HG02943 (cell line): ENCODE results near the gene COG3.

Experiments used
- ATAC-seq: cut with Tn5 transposase; IDR thresholded peaks from one replicate; pipeline ENCODE4 v1.9.1; 2021; ENCODE audit warnings: mild to moderate bottlenecking, low read depth, moderate library complexity; ENCODE audit not compliant: unreplicated experiment

COG3 gene

DNA sequence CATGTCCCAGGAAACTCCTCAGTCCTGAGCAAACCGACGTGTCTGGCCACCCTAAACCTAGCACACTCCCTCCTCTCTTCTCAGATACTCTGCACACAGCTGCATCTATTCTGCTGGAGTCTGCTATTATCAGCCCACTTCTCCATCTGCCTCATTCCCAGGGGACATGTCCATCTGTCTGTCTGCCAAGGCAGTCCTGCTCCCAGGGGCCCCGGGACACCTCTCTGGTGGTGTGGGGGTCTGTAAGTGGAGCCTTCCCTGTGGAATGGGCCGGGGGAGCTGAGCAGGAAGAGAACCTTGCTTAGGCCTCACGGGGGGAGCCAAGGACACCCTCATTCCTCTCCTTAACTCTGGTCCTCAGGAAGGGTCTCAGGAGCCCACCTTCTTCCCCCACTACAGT, 78.1 kb downstream of the COG3 start:
- ATAC-seq, result no peak

- no peak for ATAC-seq
These were observed 79.8 kb downstream of the COG3 start for GRCh38 chr13:45544520-45544919.

DNA sequence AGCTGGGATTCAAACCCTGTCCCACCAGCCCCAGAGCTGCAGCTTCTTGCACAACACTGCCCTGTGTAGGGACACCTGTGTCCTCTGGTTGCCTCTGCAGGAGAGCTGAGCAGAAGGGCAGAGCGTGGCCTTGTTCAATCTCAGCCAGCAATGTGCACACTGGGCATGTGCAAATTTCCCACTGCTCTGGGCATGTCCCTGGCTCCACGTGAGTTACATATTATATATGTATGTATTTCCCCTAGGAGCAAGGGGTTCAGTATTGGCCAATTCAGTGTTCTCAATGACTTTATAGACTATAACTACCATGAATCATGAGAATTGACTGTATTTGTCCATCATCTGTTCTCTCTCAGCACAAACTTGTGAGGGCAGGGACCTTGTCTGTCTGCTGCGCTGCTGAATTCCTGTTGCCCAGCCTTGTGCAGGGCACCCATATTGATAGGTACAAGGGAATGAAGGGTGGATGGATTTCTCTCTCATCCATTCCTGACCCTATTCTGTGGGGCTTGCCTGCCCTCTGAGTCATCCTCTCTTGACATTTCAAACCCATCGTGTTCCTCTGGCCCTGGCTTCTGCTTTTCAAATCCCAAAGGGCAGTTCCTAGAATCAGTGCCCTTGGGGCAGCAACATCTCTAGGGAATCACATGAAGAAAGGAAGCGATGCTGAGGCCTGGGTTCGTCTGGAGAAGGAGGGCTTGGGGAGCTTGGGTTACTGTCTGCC, 81.1 kb downstream of the COG3 start:
- ATAC-seq, result no peak

DNA sequence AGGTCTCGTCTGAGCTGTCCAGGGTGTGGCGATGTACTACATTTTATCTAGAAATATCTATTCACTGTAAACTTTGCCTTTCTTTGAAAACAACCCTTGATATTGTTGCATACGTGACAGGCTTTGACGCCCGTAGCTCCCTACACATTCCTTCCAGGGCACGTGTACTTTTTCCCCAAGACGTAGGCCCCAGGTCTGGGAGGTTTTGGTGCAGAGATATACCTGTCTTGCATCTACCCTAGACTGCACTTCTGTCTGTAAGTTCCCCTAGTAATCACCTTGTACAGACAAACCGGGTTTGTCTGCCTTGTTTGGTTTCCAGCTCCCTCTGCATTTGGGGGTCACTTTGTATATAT, 81.6 kb downstream of the COG3 start:
- no peak for ATAC-seq

- no peak for ATAC-seq
These were observed 83.5 kb downstream of the COG3 start for GRCh38 chr13:45548281-45548680.

DNA sequence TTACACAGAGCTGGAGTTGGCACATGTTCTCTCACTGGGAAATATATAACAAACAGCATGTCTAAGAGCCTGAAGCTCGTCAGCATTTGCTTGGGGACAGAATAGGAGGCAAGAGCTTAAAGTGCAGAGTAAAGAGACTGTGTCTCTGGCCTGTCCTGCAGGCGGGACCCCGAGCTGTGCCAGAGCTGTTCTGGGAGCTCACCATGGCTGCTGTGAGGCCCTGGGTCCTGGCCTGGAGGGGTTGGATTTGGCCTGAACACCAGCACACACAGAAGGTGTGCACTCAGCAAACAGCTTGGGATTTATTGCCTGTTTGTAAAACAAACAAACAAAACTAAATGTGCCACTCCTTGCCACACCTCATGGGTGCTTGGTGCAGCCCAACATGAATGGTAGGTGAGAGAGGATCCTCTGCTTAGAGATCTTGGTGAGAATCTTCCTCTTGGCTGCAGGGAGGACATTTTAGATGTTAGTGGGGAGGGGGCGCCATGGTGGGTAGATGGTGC, 89.9 kb downstream of the COG3 start:
- ATAC-seq, result no peak

DNA sequence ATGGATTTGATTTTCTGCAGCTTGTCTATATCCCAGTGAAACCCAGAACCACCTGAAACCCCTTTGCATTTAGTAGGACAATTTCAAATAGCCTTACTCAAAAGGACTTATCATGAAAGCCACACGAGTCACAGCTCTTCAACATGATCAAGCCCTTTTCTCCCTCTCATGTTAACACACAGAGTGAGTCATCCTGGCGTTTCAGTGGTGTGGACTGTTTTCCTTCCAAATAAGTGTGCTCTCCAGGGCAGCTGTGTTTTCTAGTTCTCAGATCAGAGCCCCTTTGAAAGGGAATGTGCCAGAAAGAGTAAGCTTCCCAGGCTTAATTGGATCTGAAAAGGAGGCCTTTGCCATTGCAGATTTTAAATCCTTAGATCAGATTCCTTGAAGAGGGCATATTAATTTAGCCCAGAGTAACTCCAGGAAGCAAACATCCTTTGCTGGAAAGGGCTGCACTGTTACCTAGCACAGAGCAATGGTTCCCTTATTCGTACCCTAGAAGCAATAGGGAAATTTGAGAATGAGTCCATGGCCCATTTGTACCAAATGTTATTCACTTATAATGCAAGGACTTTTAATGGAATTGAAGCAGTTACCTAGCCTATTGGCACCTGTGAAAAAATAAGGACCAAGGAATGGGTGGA, 99.5 kb downstream of the COG3 start:
- ATAC-seq, result no peak

DNA sequence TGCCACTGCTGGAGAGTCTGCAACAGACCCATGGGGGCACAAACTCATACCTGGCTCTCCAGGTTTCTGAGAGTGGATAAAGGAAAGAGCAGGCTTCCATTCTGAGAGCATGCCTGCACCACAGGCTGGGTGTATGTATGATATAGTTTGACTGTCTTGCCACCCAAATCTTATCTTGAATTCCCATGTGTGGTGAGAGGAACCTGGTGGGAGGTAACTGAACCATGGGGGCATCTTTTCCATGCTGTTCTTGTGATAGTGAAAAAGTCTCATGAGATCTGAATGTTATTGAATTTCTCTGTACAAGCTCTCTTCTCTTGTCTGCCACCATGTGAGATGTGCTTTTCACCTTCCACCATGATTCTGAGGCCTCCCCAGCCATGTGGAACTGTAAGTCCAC, 100.6 kb downstream of the COG3 start:
- no peak for ATAC-seq

- ATAC-seq, result no peak
These were observed 110.5 kb downstream of the COG3 start for GRCh38 chr13:45575146-45575829.

DNA sequence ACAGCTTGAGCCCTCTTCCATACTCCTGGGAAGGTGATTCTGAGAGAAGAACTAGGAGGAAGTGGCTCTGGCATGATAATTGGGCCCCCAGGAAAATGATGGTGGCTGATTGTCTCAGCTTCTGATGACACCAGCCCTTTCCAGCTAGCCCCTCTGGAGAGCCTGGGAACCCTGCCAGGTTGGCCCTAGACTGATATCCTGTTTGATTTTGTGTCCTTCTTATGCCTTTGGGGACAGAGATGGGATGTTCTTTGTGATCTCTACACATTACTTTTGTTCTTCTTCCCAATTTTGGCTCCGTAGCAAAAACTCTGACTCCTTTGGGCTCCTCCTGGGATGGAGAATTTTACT, 111.1 kb downstream of the COG3 start:
- ATAC-seq, result no peak

DNA sequence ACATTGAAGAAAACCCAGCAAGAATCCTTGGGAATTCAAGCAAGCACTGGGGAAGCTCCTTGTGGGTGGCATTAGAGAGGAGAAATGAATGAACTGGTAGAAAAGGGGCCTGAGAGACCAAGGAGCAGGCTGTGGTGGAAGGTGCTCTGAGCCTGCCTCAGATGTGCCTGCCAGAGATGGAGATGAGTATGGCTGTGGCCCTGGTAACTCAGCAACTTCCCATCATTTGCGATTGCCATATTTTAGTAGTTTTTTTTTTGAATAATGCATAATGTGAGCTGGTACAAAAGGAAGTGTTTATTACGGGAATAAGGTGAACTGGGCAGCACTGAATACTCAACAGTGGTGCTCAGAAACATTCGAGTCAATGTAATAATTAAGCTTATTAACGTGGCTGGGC, 111.7 kb downstream of the COG3 start:
- ATAC-seq, result no peak

DNA sequence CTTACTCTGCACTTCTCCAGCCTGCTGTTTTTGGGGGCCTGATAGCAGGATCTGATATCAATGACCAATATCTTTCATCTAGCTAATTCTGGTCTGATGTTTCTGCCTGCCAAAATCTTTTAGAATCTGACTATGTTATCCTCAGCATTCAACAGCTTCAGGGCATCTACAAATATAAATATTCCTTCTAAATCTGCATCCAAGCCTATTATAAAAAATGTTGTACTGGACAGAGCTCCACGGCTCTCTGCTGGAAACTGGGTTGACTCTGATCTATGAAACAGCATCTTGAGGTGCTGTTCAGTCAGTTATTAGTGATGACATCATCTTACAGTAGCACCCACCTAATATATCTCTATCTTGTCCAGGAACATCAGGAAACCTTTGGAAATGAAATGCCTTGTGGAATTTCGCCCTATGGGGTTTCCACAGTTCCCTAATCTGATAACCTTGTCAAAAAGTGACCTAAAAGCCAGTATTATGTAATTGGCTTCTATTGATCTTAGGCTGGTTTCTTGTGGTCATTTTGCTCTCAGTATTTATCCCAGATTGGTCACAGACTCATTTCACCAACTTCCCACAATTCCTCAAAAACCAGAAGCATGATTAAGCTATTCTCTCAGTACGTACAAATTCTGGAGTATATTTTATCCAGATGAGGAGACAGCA, 117.8 kb downstream of the COG3 start:
- no peak for ATAC-seq

DNA sequence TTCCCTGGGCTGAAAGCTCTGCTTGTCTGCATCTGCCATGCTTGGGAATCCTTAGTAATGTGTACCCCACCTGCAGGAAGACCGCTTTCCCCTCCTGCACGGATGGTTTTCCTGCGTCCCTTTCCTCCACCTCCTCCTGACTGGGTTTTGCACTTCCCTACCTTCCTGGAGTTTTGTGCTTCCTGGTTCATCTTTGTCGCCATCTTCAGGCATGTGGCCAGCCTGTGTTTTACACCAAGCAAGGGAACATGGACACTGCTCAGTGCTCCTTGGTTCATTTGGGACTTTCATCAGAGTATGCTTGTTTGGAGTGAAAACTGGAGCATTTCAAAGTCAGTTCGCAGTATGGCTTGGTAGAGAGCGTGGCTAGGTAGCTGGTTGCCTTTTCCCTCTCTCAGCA, 120.1 kb downstream of the COG3 start:
- no peak for ATAC-seq
